Dedifferentiated amniotic fluid mesenchymal stem cell (primary cell): Measurements from ENCODE around the gene MRGPRF.

Experiments
- DNase-seq: peaks from one replicate; pipeline ENCODE4 v3.0.0-alpha.2; 2016; ENCODE audit errors: extremely low spot score

Gene MRGPRF

DNA sequence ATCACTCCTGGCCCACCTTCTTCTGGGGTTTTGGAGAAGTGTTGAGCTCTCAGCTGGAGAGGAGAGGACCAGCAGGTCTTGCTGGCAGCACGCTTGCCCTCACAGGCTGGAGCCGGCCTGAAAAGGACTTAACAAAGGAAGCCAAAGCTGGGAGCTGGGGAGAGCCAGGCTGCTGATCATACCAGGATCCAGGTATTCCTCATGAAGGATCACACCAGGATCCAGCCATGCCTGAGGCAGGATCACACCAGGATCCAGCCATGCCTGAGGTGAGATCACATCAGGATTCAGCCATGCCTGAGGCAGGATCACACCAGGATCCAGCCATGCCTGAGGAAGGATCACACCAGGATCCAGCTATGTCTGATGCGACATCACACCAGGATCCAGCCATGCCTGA lies 49.3 kb downstream of the MRGPRF start:
- no peak for DNase-seq

DNA sequence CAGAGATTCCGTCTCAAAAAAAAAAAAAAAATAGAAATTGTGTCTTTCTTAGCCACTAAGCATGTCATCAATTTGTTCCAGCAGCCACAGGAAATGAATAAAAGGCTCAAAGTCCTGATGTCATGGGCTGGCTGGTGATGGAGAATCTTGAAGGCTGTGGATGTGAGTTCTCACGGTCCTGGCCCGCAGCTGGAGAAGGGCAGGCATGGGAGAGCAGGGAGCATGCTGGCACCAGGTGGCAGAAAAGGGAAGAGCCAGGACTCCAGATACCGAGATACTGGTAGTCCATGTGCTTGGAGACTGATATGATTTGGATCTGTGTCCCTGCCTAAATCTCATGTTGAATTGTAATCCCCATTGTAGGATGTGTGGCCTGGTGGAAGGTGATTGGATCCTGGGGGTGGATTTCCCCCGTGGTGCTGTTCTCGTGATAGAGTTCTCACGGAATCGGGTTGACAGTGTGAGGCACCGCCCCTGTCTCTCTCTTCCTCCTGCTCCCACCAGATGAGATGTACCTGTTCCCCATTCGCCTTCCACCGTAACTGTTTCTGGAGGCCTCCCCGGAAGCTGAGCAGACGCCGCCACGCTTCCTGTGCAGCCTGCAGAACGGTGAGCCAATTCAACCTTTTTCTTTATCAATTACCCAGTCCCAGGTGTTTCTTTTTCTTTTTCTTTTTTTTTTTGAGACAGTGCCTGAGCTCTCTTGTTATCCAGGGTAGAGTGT lies 50.4 kb downstream of the MRGPRF start:
- DNase-seq, result no peak

GRCh38 chr11:68961245-68961644 lies 51.8 kb downstream of the MRGPRF start:
- no peak for DNase-seq

- DNase-seq, result no peak
Measured at GRCh38 chr11:68960294-68961071, 52.6 kb downstream of the MRGPRF start.

- no peak for DNase-seq
Measured at GRCh38 chr11:68959465-68960293, 53.4 kb downstream of the MRGPRF start.

DNA sequence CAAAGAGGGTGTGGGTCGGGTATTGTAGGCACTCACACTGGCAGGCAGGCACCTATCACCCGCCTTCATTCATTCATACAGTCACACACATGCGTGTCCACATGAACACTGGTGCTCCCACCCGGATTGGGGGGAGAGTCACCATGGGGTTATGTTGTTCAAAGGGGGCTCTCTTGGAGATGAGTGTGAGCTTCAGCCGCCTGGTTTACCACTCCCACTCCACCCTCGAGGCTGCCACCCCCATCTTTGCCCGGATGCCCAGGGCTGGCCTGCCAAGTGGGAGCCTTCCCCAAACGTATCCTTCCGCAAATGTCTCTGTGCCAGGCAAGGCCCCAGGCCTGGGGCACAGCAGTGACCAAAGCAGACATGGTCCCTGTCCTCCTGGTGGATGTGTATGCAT lies 54.8 kb downstream of the MRGPRF start:
- no peak for DNase-seq

- DNase-seq, result no peak
Measured at GRCh38 chr11:68956547-68957254, 56.3 kb downstream of the MRGPRF start.

- DNase-seq, result no peak
Measured at GRCh38 chr11:68956142-68956541, 56.9 kb downstream of the MRGPRF start.

GRCh38 chr11:68955607-68955958 lies 57.5 kb downstream of the MRGPRF start:
- DNase-seq, result no peak

GRCh38 chr11:68954836-68955606 lies 58.0 kb downstream of the MRGPRF start:
- DNase-seq, result no peak
